Ramos (cell line): ENCODE results near the gene SIK3.

Experiments used
- in situ Hi-C: fragments of 300-500 bp; cut with MboI; formaldehyde crosslinking; loops from one replicate; pipeline ENCODE4 v1.14.3; 2022; ENCODE audit warnings: low sequenced_read_pairs; ENCODE audit not compliant: unreplicated experiment

SIK3 gene

DNA sequence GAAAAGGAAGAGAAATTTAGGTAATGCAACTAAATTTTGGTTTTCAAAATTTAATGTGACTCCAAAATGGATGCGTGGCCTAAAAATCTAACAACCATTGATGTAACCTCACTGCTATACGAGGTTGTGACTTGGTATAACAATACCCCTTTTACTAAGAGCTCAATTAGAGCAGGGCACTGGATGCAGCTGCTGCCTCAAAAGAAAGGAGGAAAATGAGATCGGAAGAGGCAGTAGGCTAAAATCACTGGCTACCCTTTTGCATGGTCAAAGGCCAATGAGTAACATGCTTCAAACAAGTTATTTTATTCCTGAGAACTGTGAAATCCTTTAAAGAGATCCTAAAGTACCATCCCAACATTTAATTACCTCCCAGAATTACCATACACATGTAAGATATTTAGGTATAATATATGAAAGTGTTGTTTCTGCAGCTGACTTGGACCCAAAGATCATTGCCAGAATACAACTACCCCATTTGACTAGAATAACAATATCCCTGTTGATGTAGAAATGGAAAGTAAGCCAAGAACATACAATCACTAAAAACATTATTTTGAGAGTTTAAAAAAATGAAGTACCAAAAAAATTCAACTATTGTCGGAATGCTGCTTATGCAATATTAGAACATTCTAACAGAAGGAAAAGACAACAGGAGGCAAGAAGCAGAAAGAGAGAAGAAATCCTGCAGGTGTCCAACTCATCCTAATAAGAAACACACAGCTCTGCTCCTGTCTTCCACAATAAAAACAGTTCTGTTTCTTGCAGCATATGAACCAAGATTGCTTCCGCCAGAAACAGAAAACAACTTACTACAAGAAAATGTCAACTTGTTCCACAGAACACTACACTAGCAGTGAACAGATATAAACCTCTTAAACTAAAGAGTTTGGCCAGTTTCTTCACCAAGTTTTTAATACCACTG is 15.0 kb downstream of the SIK3 start:
- in situ Hi-C loops, result no loop called here

- in situ Hi-C loops, result no loop called here
Measured at GRCh38 chr11:117081908-117082307, 16.3 kb downstream of the SIK3 start.

GRCh38 chr11:117080370-117080769 is 17.9 kb downstream of the SIK3 start:
- in situ Hi-C loops, result no loop called here

- in situ Hi-C loops, result no loop called here
Measured at GRCh38 chr11:117076941-117077691, 21.1 kb downstream of the SIK3 start.

DNA sequence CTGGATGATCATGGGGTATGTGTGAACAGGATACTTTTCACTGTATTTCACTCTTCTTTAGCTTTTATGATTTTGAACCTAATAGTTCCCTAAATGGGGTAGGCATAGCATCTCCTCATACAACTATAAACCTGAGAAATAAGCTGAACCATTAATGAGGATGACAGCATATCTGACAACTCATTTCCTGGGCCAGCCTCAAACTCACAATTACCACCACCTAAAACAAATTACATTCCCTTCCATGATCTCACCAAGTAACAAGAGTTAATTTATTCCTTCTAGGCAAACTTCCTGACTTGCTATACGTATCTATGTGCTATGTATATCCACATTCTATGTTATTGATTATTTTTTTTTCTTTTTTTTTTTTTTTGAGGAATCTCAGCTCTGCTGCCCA is 23.0 kb downstream of the SIK3 start:
- in situ Hi-C loops, result no loop called here

GRCh38 chr11:117074119-117074518 is 24.1 kb downstream of the SIK3 start:
- in situ Hi-C loops, result no loop called here

GRCh38 chr11:117073539-117073938 is 24.7 kb downstream of the SIK3 start:
- in situ Hi-C loops, result no loop called here

DNA sequence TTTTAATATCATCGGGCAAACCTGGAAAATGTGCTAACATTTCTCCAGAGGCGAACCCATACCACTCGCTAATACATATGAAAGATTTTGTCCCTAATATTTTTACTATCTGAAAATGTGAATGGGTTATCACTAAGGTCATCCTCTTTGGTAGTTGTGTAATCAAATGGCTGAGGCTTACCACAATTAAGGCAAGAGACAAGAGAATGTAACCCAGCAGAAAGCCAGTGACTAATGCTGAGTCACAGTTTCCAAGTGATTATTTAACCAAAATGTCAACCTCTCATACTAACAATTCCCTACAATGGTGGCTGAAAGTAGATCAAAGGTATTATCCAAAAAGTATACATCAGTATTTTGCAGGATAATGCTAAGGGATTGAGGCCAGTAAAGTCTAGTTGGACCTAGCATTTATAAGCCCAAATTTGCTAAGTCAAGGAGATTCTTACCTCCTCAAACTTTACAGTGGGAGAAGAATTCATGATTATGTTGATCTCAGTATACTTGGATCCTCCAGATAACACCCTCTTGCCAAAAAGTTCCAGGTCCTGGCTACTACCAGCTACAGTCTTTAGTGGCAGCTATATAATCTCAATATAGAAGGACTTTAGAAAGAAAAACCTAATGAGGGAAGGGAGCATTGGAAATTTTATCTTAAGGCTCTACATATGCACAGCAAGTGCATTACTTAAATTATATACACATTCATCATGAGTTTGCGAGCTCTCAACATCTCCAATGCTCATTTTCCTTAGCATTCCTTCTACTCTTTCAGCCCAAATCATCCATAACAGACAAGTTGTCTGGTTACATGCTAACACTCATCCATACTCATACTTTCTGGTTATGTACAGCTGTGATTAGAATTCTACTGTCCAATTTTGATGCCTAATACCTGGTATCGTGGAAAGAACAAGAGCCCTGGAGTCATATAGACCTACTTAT is 25.4 kb downstream of the SIK3 start:
- in situ Hi-C loops, result no loop called here

DNA sequence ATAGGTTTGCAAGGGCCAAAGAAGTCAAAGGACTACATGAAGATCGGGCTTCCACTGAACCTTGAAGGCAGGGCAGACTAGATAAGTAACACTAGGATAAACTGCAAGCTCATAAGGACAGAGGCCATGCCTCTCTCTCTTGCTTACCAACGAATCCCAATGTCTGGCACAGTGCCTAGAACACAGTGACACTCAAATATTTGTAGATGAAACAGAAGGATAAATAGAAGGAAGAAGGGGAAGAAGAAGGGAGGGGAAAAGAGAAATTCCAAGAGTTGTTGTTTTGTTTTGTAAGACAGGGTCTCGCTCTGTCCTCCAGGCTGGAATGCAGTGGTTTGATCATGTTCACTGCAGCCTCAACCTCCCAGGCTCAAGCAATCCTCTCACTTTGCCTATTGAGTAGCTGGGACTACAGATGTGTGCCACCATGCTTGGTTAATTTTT is 26.9 kb downstream of the SIK3 start:
- in situ Hi-C loops, result no loop called here

DNA sequence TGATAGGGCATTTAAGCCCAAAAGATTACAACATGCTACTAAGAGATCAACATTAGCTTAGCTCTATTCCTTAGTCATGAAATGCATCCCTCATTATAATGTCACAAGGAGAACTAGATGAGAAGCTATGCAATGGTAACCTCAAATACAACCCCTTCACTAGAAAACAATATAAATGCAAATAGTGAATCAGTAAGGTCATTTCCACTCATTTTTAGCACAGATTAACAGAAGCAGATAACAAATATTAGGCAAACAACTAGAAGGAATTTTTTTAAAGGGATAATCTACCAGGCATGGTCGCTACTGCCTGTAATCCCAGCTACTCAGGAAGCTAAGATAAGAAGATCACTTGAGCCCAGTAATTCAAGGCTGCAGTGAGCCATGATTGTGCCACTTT is 28.2 kb downstream of the SIK3 start:
- in situ Hi-C loops, result no loop called here

- in situ Hi-C loops, result no loop called here
Measured at GRCh38 chr11:117068303-117068860, 29.8 kb downstream of the SIK3 start.

GRCh38 chr11:117066959-117067358 is 31.3 kb downstream of the SIK3 start:
- in situ Hi-C loops, result no loop called here

- in situ Hi-C loops, result no loop called here
Measured at GRCh38 chr11:117064275-117064674, 34.0 kb downstream of the SIK3 start.

GRCh38 chr11:117062498-117062897 is 35.7 kb downstream of the SIK3 start:
- in situ Hi-C loops, result no loop called here

DNA sequence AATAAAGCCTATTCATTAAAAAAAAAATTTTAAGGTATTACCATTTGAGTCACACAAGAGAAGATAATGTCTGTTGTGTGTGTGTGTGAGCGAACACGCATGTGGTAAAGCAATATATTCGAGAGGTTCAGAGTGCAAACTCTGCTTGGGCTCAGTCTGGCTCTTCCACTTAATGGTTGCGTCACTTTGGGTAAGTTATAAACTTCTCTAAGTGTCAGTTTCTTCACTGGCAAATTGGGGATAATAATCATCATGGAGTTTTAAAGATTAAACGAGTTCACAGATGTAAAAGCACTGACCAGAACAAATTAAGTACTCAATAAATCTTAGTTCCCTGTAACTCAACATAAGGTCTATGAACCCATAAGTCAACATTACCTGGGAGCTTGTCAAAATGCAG is 37.0 kb downstream of the SIK3 start:
- in situ Hi-C loops, result no loop called here

DNA sequence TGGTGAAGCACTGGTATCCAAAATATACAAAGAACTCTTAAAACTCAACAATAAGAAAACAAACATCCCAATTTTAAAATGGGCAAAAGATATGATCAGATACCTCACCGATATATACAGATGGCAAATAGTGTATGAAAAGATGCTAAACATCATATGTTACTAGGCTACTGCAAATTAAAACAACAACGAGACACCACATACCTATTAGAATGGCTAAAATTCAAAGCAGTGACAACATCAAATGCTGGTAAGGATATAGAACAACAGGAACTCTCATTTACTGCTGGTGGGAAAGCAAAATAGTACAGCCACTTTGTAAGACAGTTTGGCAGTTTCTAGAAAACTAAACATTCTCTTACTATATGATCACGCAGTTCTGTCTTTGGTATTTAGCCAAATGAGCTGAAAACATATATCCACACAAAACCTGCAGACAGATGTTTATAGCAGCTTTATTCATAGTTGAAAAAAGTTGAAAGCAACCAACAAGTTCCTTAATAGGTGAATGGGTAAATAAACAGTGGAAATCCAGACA is 38.5 kb downstream of the SIK3 start:
- in situ Hi-C loops, result no loop called here

DNA sequence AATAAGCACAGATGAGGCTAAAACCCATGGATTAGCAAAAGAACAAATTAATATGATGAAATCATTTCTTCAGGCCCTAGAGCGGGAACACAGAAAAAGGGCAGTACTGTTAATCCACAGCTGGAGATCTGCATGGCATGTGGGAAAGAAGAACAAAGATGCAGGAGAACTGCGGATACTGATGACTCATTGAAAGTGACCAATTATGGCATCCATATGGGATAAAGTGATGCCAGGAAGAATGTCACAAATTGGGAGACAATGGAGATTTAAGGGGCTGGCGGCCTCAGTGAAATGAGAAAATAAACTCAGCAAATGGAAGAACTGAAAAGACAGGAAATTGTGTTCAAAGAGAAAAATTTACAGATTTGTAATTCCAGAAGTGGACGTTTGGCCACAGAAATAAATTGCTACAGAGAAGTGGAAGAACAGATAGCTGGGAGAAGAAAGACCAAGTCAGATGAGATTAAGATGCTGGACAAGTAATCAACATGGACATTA is 39.4 kb downstream of the SIK3 start:
- in situ Hi-C loops, result no loop called here

DNA sequence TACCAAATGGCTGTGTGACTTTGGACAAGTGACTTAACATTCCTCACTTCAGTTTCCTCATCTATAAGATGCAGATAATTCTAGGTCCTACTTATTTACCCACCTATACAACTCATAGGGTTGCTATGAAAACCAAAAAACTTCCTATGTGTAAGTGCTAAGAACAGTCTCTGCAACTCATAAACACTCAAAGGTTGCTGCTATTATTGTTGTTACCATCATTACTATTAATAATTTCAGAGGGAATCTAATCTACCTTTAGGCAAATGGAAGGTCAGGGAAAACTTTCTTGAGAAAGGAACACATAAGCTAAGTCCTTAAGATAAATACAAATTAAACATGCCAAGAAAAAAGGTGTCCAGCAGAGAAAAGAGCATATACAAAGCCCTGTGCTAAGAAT is 40.5 kb downstream of the SIK3 start:
- in situ Hi-C loops, result no loop called here

DNA sequence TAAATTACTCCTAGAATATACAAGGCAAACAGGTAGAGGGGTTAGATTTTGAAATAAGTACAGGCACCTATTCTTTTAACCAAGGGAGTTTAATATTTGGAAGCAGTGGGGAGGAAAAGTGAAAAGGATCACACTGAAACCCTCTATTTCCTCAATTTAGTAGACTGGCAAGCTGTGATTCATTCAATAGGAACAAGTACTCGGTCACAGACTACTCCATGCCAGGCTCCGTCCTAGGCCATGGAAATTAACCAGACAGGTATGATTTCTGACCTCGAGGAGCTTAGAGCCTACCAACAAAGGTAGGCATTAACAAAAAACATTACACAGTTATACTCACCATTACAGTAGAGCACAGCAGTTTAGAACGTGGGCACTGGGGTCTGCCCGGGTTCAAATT is 40.9 kb downstream of the SIK3 start:
- in situ Hi-C loops, result no loop called here

DNA sequence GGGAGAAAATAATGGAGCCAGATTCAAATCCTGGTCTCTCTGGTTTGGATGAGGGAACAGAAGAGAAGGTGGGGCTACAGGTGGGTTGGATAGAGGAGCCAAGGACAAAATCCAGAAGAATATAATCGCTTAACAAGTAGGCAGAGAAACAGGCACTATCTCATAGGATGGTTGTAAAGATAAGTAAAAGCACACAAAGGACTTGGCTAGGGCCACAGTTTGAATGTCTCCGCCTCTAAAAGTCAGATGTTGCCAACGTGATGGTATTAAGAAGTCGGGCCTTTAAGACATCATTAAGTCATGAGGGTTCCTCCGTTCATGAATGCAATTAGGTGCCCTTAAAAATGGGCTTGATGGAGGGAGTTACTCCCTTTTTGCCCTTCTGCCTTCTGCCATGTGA is 42.8 kb downstream of the SIK3 start:
- in situ Hi-C loops, result no loop called here
